Activated gamma-delta T cell (primary cell): ENCODE results near the gene SHOC1.
"Not testable (repeated sequence)": the region's sequence is repeated elsewhere in the genome, so short reads cannot be mapped to it uniquely, and the experiment has no call there.

Experiments used
- DNase-seq: peaks from one replicate; lab custom pipeline; 2025; lab: John Stamatoyannopoulos, UW

Gene SHOC1

GRCh38 chr9:111805262-111805661 lies 10.5 kb upstream of the SHOC1 start:
- no peak for DNase-seq

GRCh38 chr9:111804636-111805035 lies 9.9 kb upstream of the SHOC1 start:
- DNase-seq = no peak

- no peak for DNase-seq
These were observed 9.2 kb upstream of the SHOC1 start for GRCh38 chr9:111803924-111804323.

GRCh38 chr9:111799915-111800526 lies 5.3 kb upstream of the SHOC1 start:
- no peak for DNase-seq

GRCh38 chr9:111799506-111799905 lies 4.8 kb upstream of the SHOC1 start:
- no peak for DNase-seq

- no peak for DNase-seq
These were observed 4.0 kb upstream of the SHOC1 start for GRCh38 chr9:111798786-111799185.

GRCh38 chr9:111795557-111795839 lies 761 bp upstream of the SHOC1 start:
- DNase-seq = no peak

GRCh38 chr9:111791821-111792220 lies 2.9 kb downstream of the SHOC1 start:
- DNase-seq = not testable (repeated sequence)

- DNase-seq = no peak
These were observed 4.9 kb downstream of the SHOC1 start for GRCh38 chr9:111789881-111790280.

GRCh38 chr9:111783857-111784256 lies 10.9 kb downstream of the SHOC1 start:
- no peak for DNase-seq

GRCh38 chr9:111783424-111783823 lies 11.3 kb downstream of the SHOC1 start:
- no peak for DNase-seq

GRCh38 chr9:111766066-111766465 lies 28.7 kb downstream of the SHOC1 start:
- DNase-seq = no peak

GRCh38 chr9:111762556-111762955 lies 32.2 kb downstream of the SHOC1 start:
- DNase-seq = no peak

- no peak for DNase-seq
These were observed 34.7 kb downstream of the SHOC1 start for GRCh38 chr9:111759762-111760639.

- DNase-seq = no peak
These were observed 39.9 kb downstream of the SHOC1 start for GRCh38 chr9:111754800-111755199.

- DNase-seq = no peak
These were observed 42.3 kb downstream of the SHOC1 start for GRCh38 chr9:111752455-111752854.
